Neural crest cell (in vitro differentiated cells): ENCODE results near the gene ZNF292. TPM values are rescaled to one million over a fixed set of nuclear protein-coding genes. Genes with fewer than 3 reads are reported as not detected.

Experiments
- DNase-seq: peaks from one replicate; pipeline ENCODE4 v3.0.0; 2021; ENCODE audit warnings: low read depth, mixed read lengths, low spot score
- H3K27ac Mint-ChIP-seq: one replicate; pipeline ENCODE4 v1.8.0; 2021; ENCODE audit warnings: mild to moderate bottlenecking, mixed read lengths; ENCODE audit not compliant: unreplicated experiment
- H3K27me3 Mint-ChIP-seq: 2 replicates; pipeline ENCODE4 v1.8.0; 2021; ENCODE audit warnings: low read depth, mild to moderate bottlenecking, mixed read lengths
- H3K36me3 Mint-ChIP-seq: 2 replicates; pipeline ENCODE4 v1.8.0; 2021; ENCODE audit warnings: low read depth, mild to moderate bottlenecking, mixed read lengths
- H3K4me1 Mint-ChIP-seq: 2 replicates; pipeline ENCODE4 v1.8.0; 2021; ENCODE audit warnings: mixed read lengths
- H3K4me3 Mint-ChIP-seq: one replicate; pipeline ENCODE4 v1.8.0; 2021; ENCODE audit warnings: mild to moderate bottlenecking, mixed read lengths
- H3K9me3 Mint-ChIP-seq: 2 replicates; pipeline ENCODE4 v1.8.0; 2021; ENCODE audit warnings: mixed read lengths
- CTCF ChIP-seq: fragments of 200-600 bp; sonication (generic); conservative IDR thresholded peaks from 2 replicates; pipeline ENCODE4 v1.5.0; 2021; ENCODE audit warnings: antibody characterized with exemption, mild to moderate bottlenecking
- total RNA-seq: library from RNA; stranded (reverse); gene quantifications from 2 replicates; pipeline ENCODE4 v1.2.1, GENCODE V29; 2021

The ZNF292 gene
- total RNA-seq, 1 donor from 2014 or later, result 55.2 TPM

DNA sequence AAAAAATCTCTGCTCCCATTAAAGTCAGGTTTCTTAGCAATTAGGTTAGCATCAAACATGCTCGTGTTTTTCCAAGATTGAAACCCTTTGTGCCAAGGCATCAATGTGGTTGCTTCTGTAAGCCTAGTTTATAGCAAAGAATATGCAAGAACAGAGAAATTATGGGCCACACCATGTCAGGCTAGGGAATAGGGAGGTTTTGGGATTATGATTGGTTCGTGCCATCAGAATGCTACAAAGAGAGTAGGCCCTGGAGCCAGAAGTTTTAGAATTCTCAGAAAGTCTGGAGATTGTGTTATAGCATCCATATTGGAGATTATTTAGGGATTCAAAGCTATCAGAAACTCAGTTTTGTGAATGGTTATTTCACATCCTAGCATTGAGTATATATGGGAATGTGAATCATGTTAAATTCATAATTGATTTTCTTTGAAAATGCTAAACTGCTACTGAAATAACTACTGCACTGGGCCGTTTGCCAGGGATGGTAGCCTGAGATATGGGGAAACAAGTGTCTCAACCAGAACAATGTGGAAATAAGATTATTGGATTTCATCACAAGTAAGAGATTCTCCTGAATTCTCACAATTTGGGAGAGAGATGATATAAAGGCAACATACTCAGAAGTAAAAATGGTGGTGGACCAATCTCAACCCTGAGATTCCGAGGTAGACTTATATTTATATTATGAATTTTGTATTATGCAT lies 45.3 kb downstream of the ZNF292 start:
- Mint-ChIP-seq H3K4me1 (peaks cover 9% of the 10 kb centered on the region), H3K9me3 (no peaks in the 10 kb centered on the region), H3K36me3 (peaks cover 2% of the 10 kb centered on the region), H3K27ac (peak overlapping the region; percentile 5), H3K27me3 (no peaks in the 10 kb centered on the region), H3K4me3 (no peak overlapping the region)
- DNase-seq, result no peak
- TF ChIP-seq CTCF, result no peak

DNA sequence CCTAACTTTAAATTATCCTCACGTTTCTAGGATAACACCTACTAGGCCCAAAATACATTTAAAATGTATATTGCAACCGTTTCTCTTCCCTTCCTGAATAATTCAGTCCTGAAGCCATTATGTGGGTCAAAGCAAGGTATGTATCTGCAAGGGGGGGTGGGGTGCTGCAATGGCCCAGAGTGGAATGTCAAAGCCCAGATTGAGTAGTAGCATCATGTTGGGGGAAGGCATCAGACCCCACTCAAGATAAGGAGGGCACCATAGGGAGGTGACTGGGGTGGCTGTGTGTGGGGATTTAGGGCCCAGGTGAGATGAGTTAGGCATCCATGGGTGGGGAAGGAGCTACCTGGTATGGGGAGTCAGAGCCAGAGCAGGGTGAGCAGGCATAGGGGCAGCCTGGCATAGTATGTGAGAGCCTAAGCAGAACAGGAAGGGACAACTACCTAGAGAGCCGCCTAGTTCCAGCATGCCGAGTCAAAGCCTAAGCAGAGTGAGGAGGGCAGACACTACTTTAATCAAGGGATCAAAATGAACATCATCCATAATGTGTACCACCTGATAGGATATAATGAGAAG lies 48.2 kb downstream of the ZNF292 start:
- H3K27me3 Mint-ChIP-seq, result no peaks in the 10 kb centered on the region
- peak overlapping the region; percentile 62 for H3K27ac Mint-ChIP-seq
- H3K9me3 Mint-ChIP-seq, result no peaks in the 10 kb centered on the region
- H3K4me1 Mint-ChIP-seq, result peaks cover 6% of the 10 kb centered on the region
- TF ChIP-seq CTCF, result no peak
- no peak for DNase-seq
- H3K4me3 Mint-ChIP-seq, result no peak overlapping the region
- H3K36me3 Mint-ChIP-seq, result peaks cover 2% of the 10 kb centered on the region

DNA sequence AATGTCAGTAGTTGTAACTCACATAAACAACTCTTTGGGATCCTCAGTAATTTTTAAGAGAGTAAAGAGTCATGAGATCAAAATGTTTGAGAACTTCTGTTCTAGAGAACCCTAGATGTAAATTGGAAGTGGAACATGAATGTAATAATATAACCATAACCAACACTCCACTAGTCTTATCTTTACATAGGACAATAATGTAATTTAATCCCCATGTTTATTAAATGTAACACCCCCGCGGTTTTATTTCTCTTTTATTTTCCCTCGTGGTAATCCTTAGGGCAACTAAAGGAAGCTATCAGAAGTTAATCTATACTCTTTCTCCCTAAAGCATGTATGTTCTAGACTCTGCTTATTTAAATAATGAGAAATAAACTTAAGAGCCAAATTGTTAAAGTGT lies 54.4 kb downstream of the ZNF292 start:
- Mint-ChIP-seq H3K4me1 (peaks cover 31% of the 10 kb centered on the region), H3K27me3 (no peaks in the 10 kb centered on the region), H3K27ac (no peak overlapping the region), H3K9me3 (no peaks in the 10 kb centered on the region), H3K4me3 (no peak overlapping the region), H3K36me3 (no peaks in the 10 kb centered on the region)
- no peak for DNase-seq
- no peak for TF ChIP-seq CTCF

GRCh38 chr6:87210979-87211378 lies 55.6 kb downstream of the ZNF292 start:
- H3K4me1 Mint-ChIP-seq, result peaks cover 31% of the 10 kb centered on the region
- no peaks in the 10 kb centered on the region for H3K36me3 Mint-ChIP-seq
- no peak overlapping the region for H3K27ac Mint-ChIP-seq
- H3K4me3 Mint-ChIP-seq, result no peak overlapping the region
- no peaks in the 10 kb centered on the region for H3K9me3 Mint-ChIP-seq
- H3K27me3 Mint-ChIP-seq, result no peaks in the 10 kb centered on the region
- DNase-seq, result no peak
- no peak for TF ChIP-seq CTCF

DNA sequence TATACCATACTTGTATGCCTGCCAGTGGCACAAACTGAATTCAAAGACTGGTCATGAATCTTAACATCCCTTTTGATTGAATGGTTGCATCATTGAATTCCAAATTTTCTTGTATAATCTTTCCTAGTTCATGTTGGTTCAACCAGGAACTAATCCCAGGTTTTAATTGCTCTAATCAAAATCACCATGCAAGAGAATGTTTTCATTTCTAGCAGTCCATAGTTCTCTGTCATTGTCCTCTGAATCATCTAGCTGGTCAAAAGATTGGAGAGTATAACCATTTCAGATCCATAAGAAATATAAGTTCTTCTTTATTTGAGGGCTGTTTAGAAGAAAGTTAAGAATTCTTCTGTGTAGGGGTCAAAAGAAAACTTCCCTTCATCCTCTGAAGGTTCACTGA lies 57.2 kb downstream of the ZNF292 start:
- Mint-ChIP-seq H3K36me3 (no peaks in the 10 kb centered on the region), H3K4me1 (peaks cover 31% of the 10 kb centered on the region), H3K27ac (no peak overlapping the region), H3K9me3 (no peaks in the 10 kb centered on the region), H3K4me3 (no peak overlapping the region), H3K27me3 (no peaks in the 10 kb centered on the region)
- DNase-seq, result no peak
- no peak for TF ChIP-seq CTCF
